Measurements from ENCODE around the gene NDRG3.

Gene NDRG3
- total RNA-seq = 17.1 to 67.4 reads per million in 2 experiments

DNA sequence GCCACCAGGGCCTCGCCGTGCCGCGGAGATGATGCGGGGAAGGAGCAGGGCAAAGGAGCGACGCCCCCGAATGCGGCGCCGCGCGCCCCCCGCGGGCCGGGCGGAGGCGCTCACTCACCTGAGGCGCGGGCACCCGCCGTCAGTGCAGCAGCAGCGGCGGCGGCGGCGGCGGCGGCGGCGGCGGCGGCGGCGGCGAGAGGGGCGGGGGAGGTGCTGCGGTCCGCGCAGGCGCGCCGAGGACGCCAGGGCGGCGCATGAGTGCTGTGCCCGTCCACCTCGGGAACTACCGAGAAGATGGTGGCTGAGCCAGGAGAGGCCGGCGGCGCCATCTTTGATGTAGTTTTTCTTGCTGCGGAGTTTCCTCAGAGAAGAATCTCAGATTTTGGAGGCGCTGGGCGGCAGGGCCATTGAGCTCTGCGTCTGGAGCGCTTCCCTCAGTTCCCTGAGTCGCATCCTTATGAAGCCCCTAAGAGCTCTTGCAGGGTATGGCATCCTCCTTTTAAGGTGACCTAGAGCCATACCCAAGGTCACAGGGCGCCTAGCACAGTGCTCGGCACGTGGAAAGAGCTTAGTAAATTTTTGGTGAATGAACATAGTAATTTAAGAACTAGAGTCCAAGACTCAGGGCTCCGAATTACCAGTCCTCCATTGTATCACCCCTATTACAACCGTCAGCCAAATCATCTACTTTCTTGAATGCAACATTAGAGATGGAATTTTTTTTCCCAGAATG lies at the start of gene NDRG3:
TSS of gene NDRG3 (minus strand) at position 164 of the 733 bp plus-strand sequence. CDS start 24,355 bp downstream, outside the sequence.
- peak; percentile 91 for DNase-seq (ENCODE audit: low read depth)

DNA sequence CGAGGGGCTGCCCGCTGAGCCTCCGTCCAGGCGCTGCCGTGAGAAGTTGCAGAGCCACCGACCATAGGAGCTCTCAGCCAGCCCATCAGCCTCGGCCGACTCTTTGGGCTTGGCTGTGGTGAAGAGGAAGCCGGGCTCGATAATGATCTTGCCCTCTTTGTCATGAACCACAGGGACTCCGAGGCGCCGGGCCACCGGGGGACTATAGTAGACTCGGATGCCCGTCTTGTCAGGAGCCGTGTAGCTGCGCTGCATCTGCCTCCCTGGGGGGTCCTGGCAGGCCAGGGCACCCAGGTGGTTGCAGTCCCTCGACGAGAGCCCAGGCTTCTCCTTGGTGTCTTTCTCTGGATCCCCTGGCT lies 48.2 kb upstream of the NDRG3 start:
- no peak for DNase-seq (ENCODE audit: low read depth)

DNA sequence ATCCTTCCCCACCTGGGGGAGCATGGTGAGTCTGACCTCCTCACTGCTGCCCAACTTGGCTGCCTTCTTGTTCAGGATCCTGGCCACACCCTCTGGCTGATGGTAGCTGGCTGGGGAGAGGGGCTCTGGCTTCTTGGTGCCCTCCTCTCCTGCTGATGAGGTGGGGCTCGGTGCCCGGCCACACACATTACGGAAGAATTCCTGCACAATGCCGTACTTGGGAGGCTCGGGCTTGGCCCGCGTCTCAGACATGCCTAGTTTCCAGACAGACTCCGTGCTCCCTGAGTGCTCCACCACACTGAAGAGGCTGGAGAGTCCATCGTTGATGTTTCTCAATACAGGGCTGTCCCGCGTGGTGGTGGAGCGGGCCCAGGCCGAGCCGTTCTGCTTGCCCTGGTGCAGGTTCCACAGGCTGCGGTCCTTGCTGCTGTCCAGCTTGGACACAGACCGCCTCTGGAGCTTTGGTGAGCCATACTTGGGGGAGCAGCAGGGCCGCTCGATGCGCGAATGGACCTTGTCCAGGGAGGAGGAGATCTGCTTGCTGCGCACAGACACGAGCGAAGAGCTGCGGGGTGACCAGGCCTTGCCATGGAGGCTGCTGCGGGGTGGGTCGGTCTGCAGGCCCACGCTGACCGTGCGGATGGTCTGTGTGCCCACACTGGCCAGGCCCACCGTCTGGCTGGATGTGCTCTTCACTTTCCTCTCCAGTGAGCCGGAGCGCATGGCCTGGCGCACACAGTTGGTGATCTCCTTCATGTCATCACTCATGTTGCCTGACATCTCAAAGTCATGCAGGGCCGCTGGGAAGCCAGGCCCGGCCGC lies 47.6 kb upstream of the NDRG3 start:
- DNase-seq (ENCODE audit: low read depth) = no peak

DNA sequence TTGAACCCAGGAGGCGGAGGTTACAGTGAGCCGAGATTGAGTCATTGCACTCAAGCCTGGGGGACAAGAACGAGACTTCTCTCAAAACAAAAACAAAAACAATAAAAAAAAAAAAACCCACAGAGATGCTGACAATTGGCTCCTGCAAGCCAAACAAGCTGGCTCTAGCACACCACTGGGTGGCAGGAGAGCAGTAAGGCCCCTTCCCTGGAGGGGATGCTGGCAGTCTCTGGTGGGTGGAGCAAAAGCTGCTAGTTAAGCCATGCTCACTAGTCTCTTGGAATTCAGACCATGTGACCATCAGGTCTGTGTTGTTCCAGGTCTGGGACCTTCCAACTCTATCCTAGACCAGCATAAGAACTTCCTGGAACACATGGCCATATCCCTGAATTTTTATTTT lies 46.5 kb upstream of the NDRG3 start:
- no peak for DNase-seq (ENCODE audit: low read depth)

DNA sequence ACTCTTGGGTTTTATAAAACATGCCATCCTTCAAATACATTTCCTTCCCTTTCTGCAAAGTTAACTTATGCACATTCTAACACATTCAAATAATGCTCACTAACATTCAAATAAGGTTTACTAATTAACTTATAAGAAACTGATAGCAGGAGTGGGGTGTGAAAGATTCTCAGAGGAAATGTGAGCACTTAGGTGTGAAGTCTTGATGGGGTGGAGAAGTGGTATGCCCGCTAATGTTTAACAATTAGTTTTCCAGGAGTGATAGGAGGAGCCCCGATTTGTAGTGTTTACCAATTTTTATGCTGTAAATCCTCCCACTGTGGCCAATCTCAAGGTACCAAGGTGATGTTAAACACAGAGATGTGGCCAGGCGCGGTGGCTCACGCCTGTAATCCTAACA lies 46.0 kb upstream of the NDRG3 start:
- DNase-seq (ENCODE audit: low read depth) = no peak

DNA sequence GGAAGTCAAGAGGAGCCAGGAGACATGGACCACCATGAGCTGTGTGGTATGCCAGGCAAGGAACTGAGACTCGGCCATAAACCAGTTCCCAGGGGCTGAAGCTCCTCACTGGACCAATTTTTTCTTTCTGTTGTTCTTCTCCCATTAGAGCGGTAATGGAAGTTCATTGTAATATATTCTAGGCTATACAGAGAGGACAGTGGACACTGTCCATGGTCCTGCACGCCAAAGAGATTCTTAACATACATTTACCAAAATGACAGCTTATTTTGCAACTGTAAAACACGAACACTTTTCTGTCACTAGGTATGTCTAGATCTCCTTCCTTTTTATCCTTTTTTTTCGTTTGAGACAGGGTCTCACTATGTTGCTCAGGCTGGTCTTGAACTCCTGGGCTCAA lies 40.8 kb upstream of the NDRG3 start:
- no peak for DNase-seq (ENCODE audit: low read depth)

DNA sequence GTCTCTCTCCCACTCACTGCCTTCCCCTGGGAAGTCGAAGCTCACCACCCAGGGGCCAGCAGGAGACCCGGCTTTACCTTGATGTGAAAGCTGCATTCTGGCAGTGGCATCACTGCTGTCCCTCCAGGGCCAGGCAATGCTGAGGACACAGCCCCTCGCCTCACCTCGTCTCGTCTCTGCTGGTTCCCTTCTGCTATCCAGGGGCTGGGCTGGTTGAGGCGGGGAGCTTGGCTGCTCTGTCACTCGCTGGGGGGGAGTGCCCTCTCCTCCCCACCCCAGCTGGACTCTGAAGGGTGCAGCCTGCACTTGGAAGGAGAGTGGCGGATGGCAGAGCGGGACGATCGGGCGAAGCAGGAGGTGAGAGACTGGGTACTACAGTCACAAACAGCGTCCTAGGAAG lies 40.4 kb upstream of the NDRG3 start:
- DNase-seq (ENCODE audit: low read depth) = no peak

DNA sequence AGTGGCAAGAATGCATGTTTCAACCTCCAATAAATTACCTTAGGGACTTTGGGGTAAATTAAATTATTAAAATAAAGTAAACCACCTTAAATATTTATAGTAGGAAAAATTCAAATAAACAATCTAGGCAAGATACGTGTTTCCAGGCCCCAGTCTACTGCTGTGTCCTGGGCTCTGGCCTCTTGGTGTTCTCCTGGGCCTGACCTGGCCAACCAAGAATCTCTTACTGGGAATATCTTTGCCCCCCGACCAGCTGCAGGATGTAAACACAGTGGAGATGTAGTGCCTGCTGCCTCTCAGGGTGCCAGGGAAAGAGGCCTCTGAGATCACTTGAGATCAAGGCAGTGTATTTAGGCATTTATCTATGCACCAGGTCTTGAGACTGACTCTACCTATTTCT lies 39.4 kb upstream of the NDRG3 start:
- DNase-seq (ENCODE audit: low read depth) = no peak

DNA sequence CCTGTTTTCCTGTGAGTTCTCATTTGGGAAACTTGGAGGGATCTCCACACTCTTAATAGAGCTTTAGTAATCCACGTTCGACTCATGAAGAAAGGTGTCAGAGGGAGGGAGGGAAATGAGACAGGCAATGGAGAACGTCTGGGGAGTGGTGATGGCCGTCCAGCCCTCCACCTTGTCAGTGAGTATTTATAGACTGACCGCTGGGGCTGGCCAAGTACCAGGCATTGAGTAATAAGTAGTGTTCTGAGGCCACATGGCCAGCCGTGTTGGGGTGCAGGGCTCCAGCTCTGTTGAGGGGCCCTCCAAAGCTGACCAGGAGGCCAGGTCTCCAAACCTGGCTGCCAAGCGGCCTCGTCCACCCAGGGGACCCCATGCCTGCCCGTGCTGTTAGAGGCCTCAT lies 39.0 kb upstream of the NDRG3 start:
- no peak for DNase-seq (ENCODE audit: low read depth)

DNA sequence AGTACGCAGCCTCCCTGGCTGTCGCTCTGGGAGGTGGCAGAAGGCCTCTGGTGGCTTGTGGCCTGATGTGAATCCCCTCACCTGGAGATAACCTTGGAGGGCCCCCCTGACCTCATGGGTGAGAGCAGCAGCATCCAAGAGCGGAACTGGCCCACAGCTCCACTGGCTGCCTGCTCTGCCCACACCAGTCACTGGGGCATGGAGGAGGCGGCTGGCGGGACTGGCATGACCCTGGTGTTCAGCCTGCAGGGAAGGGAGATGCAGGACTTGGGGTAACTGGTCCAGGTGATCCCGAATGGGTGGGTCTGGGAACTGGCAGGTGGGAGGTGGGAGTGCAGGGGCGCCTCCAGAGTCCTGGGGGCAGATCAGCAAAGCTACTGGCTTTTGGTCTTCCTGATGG lies 38.2 kb upstream of the NDRG3 start:
- no peak for DNase-seq (ENCODE audit: low read depth)

DNA sequence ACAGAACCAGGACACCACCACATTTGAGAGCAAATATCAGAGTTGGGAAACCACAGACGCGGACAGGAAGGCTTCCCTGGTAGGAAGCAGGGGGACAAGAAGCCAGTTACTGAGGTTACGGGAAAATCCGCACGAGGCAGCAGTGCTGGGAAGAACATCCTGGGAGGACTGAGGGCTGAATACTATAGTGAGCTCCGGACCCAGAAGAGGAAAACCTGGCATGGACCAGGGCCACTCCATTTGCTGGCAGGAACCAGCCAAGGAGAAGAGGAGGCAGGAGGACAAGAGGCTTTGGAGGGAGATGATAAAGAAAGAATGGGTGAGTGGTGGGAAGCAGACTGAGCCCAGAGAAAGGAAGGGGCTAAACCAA lies 33.8 kb upstream of the NDRG3 start:
- no peak for DNase-seq (ENCODE audit: low read depth)

DNA sequence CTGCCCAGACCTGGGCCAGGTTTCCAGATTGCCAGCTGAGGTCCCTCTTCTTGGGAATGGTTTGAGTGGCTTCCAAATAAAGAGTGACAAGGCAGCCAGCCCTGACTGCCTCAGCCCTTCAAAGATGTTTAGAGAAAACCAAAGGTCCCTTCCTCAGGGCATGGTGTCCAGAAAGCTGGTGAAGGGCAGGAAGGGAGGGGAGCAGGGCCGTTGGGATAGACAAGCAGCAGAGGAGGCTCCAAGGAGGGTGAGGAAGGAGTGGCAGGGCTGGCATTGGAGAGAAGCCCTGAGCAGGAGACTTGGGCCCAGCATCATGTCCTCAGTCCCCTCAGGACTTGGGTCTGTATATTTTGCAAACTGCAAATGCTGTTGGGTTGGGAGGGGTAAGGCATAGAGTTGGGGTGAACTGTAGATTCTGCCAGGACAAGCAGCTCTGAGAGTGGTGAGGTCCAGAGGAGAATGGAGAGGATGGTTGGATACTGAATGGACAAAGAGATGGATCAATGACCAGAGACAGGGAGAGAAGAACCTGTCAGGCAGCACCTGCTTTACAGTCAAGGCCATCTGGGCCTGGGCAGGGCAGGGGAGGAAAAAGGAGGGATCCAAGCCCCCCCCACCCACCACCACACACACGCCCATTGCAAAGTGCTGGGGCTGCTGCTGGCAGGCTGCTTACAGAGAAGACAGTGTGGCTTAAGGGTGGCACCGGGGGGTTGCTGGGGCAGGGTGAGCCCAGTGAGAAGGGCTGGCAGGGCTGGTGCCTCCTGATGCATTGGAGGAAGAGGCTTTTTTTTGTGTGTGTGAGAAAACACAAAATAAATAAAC lies 33.2 kb upstream of the NDRG3 start:
- DNase-seq (ENCODE audit: low read depth) = no peak

DNA sequence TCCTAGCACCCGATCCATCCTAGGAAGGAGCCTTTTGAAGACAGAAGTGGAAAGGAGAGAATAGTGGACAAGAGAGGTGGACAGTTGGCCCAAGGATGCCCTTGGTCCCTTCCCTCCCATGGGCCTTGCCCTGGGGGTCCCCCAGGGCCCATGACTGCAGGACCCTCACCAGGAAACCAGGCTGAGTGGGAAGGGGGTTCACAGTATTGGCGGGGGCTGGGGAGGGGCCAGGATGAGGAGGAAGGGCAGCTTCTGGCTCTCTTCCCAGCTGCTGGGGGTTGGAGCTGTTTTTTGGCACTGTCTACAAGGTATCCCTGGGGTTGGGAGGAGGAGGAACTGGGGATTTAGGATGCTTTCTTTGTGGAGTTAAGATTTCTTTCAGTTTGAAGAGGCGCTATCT lies 31.7 kb upstream of the NDRG3 start:
- DNase-seq (ENCODE audit: low read depth) = no peak

DNA sequence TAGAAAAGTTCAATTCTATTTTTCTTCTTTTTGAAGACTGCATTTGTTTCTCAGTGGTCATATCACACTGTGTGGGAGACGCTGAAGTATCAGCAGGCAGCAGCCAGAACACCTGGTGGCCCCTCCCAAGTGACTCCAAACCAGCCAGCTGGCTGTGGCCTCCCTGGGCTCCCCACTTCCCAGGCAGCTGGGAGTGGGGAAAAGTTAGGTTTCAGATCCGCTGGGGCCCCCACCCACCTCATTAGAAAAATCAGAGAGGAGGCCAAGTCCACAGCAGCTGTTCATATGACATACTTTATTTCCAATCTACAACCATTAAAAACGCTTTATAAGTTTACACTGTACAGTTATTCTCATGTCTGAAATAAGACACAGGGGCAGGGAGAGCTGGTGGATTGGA lies 31.3 kb upstream of the NDRG3 start:
- no peak for DNase-seq (ENCODE audit: low read depth)

DNA sequence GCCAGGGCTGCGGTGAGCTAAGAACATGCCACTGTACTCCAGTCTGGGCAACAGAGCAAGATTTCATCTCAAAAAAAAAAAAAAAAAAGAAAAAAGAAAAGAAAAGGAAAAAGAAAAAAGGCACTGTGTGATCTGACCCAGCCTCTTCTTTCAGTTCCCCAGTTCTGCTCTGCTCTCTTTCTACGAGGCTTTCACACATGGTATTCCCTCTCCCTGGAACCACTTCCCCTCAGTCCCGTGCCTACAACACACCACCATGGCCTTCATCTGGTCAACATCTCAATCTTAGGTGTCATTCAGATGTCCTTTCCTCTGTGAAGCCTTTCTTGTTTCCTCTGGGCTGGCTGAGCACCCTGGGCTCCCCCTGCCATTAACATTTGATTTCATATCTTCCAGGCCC lies 29.9 kb upstream of the NDRG3 start:
- no peak for DNase-seq (ENCODE audit: low read depth)

DNA sequence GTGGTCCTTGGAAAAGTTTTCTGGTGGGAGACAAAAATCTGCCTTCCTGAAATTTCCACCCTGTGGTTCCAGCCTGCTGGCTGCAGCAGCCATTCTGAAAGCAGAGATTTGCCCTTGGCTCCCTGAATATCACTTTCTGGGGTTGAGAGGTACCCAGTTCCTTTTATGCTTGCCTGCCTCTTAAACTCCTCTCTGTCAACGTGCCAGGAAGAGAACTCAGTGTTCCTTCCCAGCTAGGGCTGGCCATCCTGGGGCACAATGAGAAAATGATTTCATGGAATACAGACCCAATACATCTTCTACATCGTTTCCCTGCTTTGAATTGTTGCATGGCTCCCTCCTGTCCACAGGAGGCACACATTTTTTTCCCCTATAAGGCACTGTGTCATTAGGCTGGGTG lies 29.3 kb upstream of the NDRG3 start:
- no peak for DNase-seq (ENCODE audit: low read depth)

DNA sequence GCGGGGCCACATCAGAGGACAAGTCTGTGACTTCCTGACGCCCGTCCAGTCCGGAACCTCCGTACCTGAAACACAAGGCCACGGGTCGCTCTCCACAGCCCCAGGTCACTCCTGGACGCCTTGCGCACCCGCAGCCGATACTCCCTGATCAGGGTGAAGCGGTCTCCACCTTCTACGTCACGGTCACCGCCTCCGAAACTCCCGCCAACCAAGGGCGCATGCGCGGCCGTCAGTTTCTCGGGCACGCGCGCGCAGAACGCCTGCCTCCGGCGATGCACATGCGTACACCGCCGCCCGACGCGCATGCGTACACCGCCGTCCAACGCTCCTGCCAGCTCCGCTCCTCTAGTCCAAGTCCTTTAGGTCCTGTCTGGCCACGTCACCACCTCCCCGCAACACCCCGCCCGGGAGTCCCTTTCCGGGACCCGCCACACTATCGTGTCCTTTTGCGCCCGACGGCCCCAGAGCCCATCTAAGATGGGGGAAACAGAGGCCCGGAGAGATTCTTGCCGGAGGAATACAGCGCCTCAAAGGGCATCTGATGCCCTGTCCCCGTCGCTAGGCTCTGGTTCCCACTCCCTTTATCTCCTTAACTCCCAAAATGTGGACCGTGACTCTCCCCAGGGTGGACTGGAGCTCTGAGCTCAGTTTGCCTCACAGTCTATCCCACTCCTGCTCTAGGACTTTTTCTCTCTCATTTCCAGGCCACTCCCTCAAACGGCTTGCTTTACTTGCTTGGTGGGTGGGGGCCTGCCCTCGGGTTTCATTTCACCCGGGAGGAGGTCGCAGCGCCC lies 27.9 kb upstream of the NDRG3 start, which contains the start of gene DSN1:
TSS of gene DSN1 (minus strand) at position 167 of the 794 bp plus-strand sequence. CDS start 2,305 bp downstream, outside the sequence.
- DNase-seq (ENCODE audit: low read depth) = peak; percentile 95

DNA sequence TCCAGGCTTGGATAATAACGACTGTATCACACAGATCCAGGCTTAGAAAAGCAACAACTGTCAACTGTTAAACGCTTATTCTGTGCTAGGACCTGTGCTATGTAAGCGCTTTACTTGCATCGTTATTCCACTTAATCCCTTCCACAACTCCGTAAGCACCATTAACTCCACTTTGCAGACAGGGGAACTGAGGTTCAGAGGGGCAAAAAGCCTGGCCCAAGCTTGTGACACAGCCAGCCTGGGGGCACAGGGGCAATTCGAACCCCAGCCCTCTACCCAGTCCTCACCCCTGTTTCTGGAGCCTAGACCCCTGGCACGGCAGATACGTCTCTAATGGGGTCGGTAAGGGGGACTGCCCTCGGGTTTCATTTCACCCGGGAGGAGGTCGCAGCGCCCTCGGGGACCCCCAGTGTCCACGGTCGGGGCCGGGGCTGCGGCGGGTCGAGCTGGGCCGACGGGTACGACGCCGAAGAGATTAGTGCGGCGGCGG lies 27.3 kb upstream of the NDRG3 start:
- no peak for DNase-seq (ENCODE audit: low read depth)

DNA sequence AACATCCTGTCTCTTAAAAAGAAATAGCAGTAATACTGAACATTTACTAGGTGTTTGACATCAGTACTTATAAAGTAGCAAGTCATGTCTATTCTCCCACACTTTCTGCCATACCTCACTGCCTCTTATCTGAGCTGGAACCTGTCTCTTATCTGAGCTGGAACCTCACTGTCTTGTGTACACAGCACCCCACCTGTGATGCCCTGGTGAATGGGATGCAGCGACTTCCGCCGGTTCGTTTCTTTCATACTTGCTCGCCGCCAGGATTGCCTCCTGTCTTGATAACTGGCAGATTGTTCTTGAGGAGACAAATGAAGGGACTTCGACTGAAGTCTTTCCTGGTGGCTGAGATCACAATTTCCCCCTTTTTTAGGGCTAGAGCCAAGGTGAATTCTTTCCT lies 24.8 kb upstream of the NDRG3 start:
- no peak for DNase-seq (ENCODE audit: low read depth)

DNA sequence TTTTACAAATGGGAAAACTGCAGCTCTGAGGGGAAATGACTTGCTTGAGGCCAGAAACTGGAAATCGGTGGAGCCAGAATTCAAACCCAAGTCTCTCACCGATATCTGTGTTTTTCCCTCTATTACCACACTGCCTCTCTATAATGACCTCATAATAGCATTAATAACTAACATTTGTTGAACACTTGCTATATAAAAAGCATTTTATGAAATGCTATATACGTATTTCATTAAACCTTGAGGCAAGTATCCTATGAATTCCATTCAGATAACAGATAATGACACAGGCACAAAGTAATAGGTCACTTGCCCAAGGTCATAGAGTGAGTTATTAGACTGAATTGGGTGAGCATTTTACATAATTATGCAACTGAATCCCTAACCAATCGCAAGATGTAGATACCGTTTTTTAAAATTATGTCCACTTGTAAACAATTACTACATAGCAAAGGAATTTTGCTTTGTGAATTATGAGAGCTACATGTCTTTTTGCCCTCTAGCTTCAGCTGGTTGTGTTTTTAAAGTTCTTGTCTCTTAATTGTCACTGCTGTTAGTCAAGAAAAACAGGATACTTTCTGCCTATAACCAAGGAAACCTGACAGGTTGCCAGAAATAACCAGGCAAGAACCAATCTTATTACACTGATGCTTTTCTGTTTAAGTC lies 23.0 kb upstream of the NDRG3 start:
- no peak for DNase-seq (ENCODE audit: low read depth)

DNA sequence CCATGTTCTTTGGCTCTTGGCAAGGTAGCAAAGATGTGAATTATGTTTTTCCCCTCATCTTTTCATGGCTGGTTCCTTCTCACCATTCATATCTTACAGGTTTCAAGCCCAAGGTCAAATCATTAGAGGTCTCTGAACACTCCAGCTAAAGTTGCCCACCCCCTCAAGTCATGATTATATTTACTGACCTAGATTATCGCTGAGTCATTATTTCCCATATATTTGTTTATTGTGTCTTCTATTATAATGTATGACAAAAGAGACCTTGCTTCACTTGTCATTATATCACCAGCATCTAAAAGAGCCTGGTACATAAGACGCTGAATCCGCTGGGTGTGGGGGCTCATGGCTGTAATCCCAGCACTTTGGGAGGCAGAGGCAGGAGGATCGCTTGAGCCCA lies 15.2 kb upstream of the NDRG3 start:
- no peak for DNase-seq (ENCODE audit: low read depth)
